Daoy (cell line): Measurements from ENCODE around the gene ST8SIA1. TPM values are rescaled to one million over a fixed set of nuclear protein-coding genes. Genes with fewer than 3 reads are reported as not detected.
"Not testable (repeated sequence)": the region's sequence is repeated elsewhere in the genome, so short reads cannot be mapped to it uniquely, and the experiment has no call there.

Experiments
- DNase-seq: peaks from one replicate; pipeline ENCODE4 v3.0.0-alpha.2; 2015; ENCODE audit warnings: low read depth
- total RNA-seq: library from RNA; depleted of rRNA; stranded (reverse); fragments of >200 nt; shearing (Covaris generic); gene quantifications from 2 replicates; pipeline ENCODE4 v1.2.3, GENCODE V29; 2014; rRNA removed

The ST8SIA1 gene
- total RNA-seq, 1 experiment from 2014 or later, result not detected

- DNase-seq, result no peak
Observed at GRCh38 chr12:22169376-22169775, 165.1 kb downstream of the ST8SIA1 start.

- no peak for DNase-seq
Observed at GRCh38 chr12:22164139-22164538, 170.4 kb downstream of the ST8SIA1 start.

GRCh38 chr12:22163594-22163993 lies 170.9 kb downstream of the ST8SIA1 start:
- DNase-seq, result no peak

GRCh38 chr12:22160396-22161003 lies 174.0 kb downstream of the ST8SIA1 start:
- no peak for DNase-seq

DNA sequence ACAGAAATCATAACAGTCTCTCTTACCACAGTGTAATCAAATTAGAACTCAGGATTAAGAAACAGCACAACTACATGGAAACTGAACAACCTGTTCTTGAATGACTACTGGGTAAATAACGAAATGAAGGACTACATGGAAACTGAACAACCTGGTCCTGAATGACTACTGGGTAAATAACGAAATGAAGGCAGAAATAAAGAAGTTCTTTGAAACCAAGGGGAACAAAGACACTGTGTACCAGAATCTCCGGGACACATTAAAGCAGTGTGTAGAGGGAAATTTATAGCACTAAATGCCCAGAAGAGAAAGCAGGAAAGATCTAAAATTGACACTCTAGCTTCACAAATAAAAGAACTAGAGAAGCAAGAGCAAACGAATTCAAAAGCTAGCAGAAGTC lies 185.2 kb downstream of the ST8SIA1 start:
- DNase-seq, result not testable (repeated sequence)

DNA sequence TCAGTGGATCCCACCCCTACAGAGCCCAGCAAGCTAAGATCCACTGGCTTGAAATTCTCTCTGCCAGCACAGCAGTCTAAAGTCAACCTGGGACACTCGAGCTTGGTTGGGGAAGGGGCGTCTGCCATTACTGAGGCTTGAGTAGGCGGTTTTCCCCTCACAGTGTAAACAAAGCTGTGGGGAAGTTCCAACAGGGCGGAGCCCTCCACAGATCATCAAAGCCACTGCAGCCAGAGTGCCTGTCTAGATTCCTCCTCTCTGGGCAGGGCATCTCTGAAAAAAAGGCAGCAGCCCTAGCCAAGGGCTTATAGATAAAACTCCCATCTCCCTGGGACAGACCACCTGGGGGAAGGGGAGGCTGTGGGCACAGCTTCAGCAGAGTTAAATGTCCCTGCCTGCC lies 187.8 kb downstream of the ST8SIA1 start:
- DNase-seq, result not testable (repeated sequence)

Other genes with a start within 250 kb of the ST8SIA1 start
- gene C2CD5, start 209.8 kb upstream of the ST8SIA1 start, total RNA-seq, result 10.0 and 14.0 TPM in 2 replicates